Activated B cell treated with CpG ODN at 0.5 μM for 24 hours (primary cell): ENCODE data around the gene DENND2D. TPM values are rescaled to one million over a fixed set of nuclear protein-coding genes. Genes with fewer than 3 reads are reported as not detected.

Experiments used
- ATAC-seq: fragments of 200-7000 bp; cut with Tn5 transposase; one replicate; pipeline ENCODE4 v1.10.0; 2021; ENCODE audit warnings: low read depth, mild to moderate bottlenecking, moderate library complexity
- CTCF ChIA-PET: fragments of 350-600 bp; sonication (Branson Sonifier 250); formaldehyde crosslinking; loops from one replicate; lab custom pipeline; 2021; ENCODE audit warnings: antibody characterized with exemption; lab: Charles Lee
- POLR2A ChIA-PET: fragments of 350-600 bp; sonication (Branson Sonifier 250); formaldehyde crosslinking; loops from one replicate; lab custom pipeline; 2021; ENCODE audit warnings: antibody characterized with exemption; lab: Charles Lee
- DNase-seq: peaks from one replicate; pipeline ENCODE4 v3.0.0; 2022
- H3K27ac Mint-ChIP-seq: one replicate; pipeline ENCODE4 v1.8.0; 2020; ENCODE audit warnings: mixed read lengths
- H3K27me3 Mint-ChIP-seq: one replicate; pipeline ENCODE4 v1.8.0; 2021; ENCODE audit warnings: mixed read lengths
- H3K36me3 Mint-ChIP-seq: one replicate; pipeline ENCODE4 v1.8.0; 2021; ENCODE audit warnings: low read depth, mixed read lengths
- H3K4me1 Mint-ChIP-seq: one replicate; pipeline ENCODE4 v1.8.0; 2021; ENCODE audit warnings: mixed read lengths
- H3K4me3 Mint-ChIP-seq: one replicate; pipeline ENCODE4 v1.8.0; 2020; ENCODE audit warnings: mild to moderate bottlenecking, mixed read lengths
- H3K9me3 Mint-ChIP-seq: one replicate; pipeline ENCODE4 v1.8.0; 2020; ENCODE audit warnings: mixed read lengths
- CTCF ChIP-seq: fragments of 200-600 bp; IDR thresholded peaks from one replicate; pipeline ENCODE4 v1.8.0; 2022; ENCODE audit warnings: antibody characterized with exemption, mild to moderate bottlenecking
- intact Hi-C: fragments of 100-400 bp; cut with micrococcal nuclease; formaldehyde crosslinking; loops from one replicate; pipeline ENCODE4 v1.15.1; 2024
- total RNA-seq: library from RNA; stranded (reverse); gene quantifications from 2 replicates; pipeline ENCODE4 v1.2.3, GENCODE V29; 2022

DENND2D gene
- total RNA-seq, 1 donor from 2014 or later = 58.6 TPM

- no peak overlapping the region for H3K4me3 Mint-ChIP-seq
- H3K4me1 Mint-ChIP-seq = peaks cover 65% of the 10 kb centered on the region
- peaks cover 2% of the 10 kb centered on the region for H3K9me3 Mint-ChIP-seq
- CTCF ChIA-PET = no interaction called here
- H3K27me3 Mint-ChIP-seq = no peaks in the 10 kb centered on the region
- ATAC-seq (no peak), DNase-seq (no peak)
- POLR2A ChIA-PET = interaction anchor here (0.7 to 1.5 kb wide), 3 partner anchors 8 to 80 kb away, joined by 3 to 7 read pairs (median 3); no protein-coding TSS in a partner anchor
- H3K36me3 Mint-ChIP-seq = no peaks in the 10 kb centered on the region
- TF ChIP-seq CTCF = no peak
- H3K27ac Mint-ChIP-seq = no peak overlapping the region
- intact Hi-C loops = no loop called here
Observed at GRCh38 chr1:111211921-111212320, 11.5 kb upstream of the DENND2D start.

- POLR2A ChIA-PET = interaction anchor here (1.3 kb wide), 1 partner anchor 11 kb away, joined by 3 read pairs; no protein-coding TSS in a partner anchor
- Mint-ChIP-seq H3K4me1 (peaks cover 62% of the 10 kb centered on the region), H3K27me3 (no peaks in the 10 kb centered on the region), H3K9me3 (peaks cover 2% of the 10 kb centered on the region), H3K4me3 (no peak overlapping the region), H3K27ac (no peak overlapping the region), H3K36me3 (no peaks in the 10 kb centered on the region)
- CTCF ChIA-PET = no interaction called here
- ATAC-seq (no peak), DNase-seq (no peak)
- intact Hi-C loops = no loop called here
- no peak for TF ChIP-seq CTCF
Observed at GRCh38 chr1:111209622-111210021, 9.2 kb upstream of the DENND2D start.

GRCh38 chr1:111208921-111209320, 8.5 kb upstream of the DENND2D start:
- Mint-ChIP-seq H3K27ac (no peak overlapping the region), H3K27me3 (no peaks in the 10 kb centered on the region), H3K9me3 (peaks cover 2% of the 10 kb centered on the region), H3K36me3 (no peaks in the 10 kb centered on the region), H3K4me1 (peaks cover 57% of the 10 kb centered on the region), H3K4me3 (no peak overlapping the region)
- intact Hi-C loops = no loop called here
- DNase-seq = no peak
- POLR2A ChIA-PET = no interaction called here
- CTCF ChIA-PET = no interaction called here
- no peak for TF ChIP-seq CTCF
- no peak for ATAC-seq

DNA sequence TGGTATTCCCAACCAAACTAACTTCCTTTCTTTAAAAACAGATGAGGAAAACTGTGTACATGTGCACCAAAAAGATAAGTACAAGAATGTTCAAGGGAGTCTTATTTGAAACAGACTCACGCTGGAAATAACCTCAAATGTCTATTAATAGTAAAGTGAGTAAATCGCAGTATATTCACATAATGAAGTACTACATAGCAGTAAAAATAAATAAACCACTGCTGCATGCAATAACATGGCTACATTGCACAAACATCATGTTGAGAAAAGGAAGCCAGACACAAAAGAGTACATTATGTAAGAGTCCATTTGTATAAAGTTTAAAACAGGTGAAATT, 5.2 kb upstream of the DENND2D start:
- H3K36me3 Mint-ChIP-seq = peaks cover 7% of the 10 kb centered on the region
- H3K27ac Mint-ChIP-seq = peak overlapping the region; percentile 93
- no peak for TF ChIP-seq CTCF
- POLR2A ChIA-PET = interaction anchor here (0.8 to 7.2 kb wide), 2 partner anchors 12 to 66 kb away, joined by 3 to 258 read pairs; partner anchors contain the start of genes CEPT1 and DRAM2
- no peaks in the 10 kb centered on the region for H3K9me3 Mint-ChIP-seq
- intact Hi-C loops = no loop called here
- no peaks in the 10 kb centered on the region for H3K27me3 Mint-ChIP-seq
- peaks cover 68% of the 10 kb centered on the region for H3K4me1 Mint-ChIP-seq
- CTCF ChIA-PET = no interaction called here
- H3K4me3 Mint-ChIP-seq = peak overlapping the region; percentile 89
- ATAC-seq = no peak
- DNase-seq = no peak

- intact Hi-C loops = loop anchor here (1.0 to 5.0 kb wide), 5 partner anchors 11 to 552 kb away; partner anchors contain the start of gene DDX20
- TF ChIP-seq CTCF = no peak
- ChIA-PET CTCF (interaction anchor here (2.0 kb wide), 1 partner anchor 16 kb away, joined by 14 read pairs; no protein-coding TSS in a partner anchor), POLR2A (interaction anchor here (1.6 to 7.2 kb wide), 2 partner anchors 13 to 18 kb away, joined by 6 to 258 read pairs; no protein-coding TSS in a partner anchor)
- Mint-ChIP-seq H3K9me3 (no peaks in the 10 kb centered on the region), H3K4me3 (peak overlapping the region; percentile 89), H3K4me1 (peaks cover 71% of the 10 kb centered on the region), H3K27ac (peak overlapping the region; percentile 93), H3K27me3 (no peaks in the 10 kb centered on the region), H3K36me3 (peaks cover 11% of the 10 kb centered on the region)
- ATAC-seq (no peak), DNase-seq (no peak)
Observed at GRCh38 chr1:111204983-111205713, 4.7 kb upstream of the DENND2D start.
